Measurements from ENCODE around the gene ADI1. TPM values are rescaled to one million over a fixed set of nuclear protein-coding genes. Genes with fewer than 3 reads are reported as not detected.

The ADI1 gene, protein sequence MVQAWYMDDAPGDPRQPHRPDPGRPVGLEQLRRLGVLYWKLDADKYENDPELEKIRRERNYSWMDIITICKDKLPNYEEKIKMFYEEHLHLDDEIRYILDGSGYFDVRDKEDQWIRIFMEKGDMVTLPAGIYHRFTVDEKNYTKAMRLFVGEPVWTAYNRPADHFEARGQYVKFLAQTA
- total RNA-seq (100 to 1,000 TPM in 1 of 7 donors, 10 to 100 TPM in 6; 36.5 to 106 (median 55.8) TPM), polyA plus RNA-seq (10 to 100 TPM; 31.8 to 56.0 (median 48.4) TPM)
- long read RNA-seq, donor 1, transcript ADI1-201 (4 exons, 2,391 nt) = major isoform, 95 of 95 reads
- long read RNA-seq, donor 1, partial matches to known transcripts = 0 of 95 reads
- long read RNA-seq, donor 1, other reads (novel, unspliced or antisense) = 0 of 95 reads
- long read RNA-seq, donor 2, transcript ADI1-201 (4 exons, 2,391 nt) = major isoform, 57 of 57 reads
- long read RNA-seq, donor 2, partial matches to known transcripts = 0 of 57 reads
- long read RNA-seq, donor 2, other reads (novel, unspliced or antisense) = 0 of 57 reads

DNA sequence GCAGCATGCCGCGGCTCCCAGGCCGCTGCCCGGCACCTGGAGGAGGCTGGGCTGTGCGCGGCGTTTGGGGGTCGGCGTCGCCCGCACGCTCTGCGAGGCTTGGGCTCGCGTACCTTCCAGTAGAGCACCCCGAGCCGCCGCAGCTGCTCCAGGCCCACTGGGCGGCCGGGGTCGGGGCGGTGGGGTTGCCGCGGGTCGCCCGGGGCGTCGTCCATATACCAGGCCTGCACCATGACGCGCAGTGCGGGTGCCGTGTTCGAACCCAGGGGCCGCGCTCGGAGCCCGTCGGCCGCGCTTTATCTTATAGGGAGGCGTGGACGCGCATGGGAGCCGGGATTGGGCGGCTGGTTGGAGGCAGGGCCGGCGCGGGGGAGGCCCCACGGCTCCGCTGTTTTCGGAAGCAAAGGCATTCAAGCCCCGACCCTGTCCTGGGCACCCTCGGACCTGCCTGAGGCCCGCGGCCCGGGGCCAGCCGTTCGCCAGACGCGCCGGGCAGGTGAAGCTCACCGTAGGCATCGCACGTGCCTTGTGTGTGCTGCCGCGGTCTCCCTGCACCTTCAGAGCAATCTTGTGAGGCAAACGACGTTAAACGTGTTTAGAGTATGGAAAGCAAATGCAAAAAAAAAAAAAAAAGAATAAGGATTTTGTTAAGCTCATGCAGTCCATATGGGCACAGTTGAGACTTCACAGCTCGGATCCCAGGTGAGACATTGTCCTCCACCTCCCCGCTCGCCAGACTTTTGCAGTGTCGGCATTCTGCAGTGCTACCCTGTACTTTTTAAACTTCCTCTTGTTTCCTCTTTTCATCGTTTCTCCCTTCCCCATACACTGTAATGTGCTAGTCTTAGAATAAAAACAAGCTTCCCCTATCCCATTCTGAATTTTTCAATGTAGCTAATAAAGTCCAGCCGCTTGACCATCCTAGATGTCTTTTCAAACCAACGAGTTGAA is at the start of gene ADI1:
Gene ADI1, minus strand, starts transcription at position 277 of the 951 bp plus-strand sequence. Its CDS starts 44 bp downstream, at position 233.
- TF ChIP-seq, protein P1, sequence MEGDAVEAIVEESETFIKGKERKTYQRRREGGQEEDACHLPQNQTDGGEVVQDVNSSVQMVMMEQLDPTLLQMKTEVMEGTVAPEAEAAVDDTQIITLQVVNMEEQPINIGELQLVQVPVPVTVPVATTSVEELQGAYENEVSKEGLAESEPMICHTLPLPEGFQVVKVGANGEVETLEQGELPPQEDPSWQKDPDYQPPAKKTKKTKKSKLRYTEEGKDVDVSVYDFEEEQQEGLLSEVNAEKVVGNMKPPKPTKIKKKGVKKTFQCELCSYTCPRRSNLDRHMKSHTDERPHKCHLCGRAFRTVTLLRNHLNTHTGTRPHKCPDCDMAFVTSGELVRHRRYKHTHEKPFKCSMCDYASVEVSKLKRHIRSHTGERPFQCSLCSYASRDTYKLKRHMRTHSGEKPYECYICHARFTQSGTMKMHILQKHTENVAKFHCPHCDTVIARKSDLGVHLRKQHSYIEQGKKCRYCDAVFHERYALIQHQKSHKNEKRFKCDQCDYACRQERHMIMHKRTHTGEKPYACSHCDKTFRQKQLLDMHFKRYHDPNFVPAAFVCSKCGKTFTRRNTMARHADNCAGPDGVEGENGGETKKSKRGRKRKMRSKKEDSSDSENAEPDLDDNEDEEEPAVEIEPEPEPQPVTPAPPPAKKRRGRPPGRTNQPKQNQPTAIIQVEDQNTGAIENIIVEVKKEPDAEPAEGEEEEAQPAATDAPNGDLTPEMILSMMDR (IDR thresholded peaks at IDR 0.05 in 8 of 11, conservative IDR thresholded peaks at IDR 0.05 in 3 of 11) = no peak
- peak; percentile 90 to 93 (median 91) for TF ChIP-seq POLR2AphosphoS5 (IDR thresholded peaks at IDR 0.05)
- TF ChIP-seq POLR2A (IDR thresholded peaks at IDR 0.05) = peak in 2 of 3 donors; percentile 70 to 74
- 1 to 3% (median 2%) methylated on average over 31 to 76 of the region's 76 CpGs for WGBS, 5 donors
- peak; percentile 96 for DNase-seq

DNA sequence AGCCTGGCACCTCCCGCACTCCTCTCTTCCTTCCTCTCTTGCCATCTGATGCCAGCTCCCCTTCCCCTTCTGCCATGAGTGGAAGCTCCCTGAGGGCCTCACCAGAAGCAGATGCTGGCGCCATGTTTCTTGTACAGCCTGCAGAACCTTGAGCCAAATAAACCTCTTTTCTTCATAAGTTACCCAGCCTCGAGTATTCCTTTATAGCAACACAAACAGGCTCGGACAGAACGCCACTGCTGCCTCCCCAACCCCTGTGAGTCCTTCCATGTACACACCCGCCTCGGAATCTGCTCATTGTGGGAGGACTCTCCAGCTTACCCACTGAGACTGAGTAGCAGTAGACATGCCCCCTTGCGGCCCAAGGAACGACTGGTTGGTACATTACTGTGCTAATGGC is 47.5 kb upstream of the ADI1 start:
- intact Hi-C loops (cut with DNase I; ENCODE audit: low total_unique reads) = no loop called here
- Histone ChIP-seq H3K4me3 (no peak overlapping the region), H3K27me3 (replicated peaks in 1 of 7) (no peaks in the 10 kb centered on the region), H3K36me3 (peaks cover 0 to 1% (median 0%) of the 10 kb centered on the region in 6 donors), H3K4me1 (peaks cover 0 to 6% (median 0%) of the 10 kb centered on the region in 6 donors), H3K27ac (no peak overlapping the region), H3K9me3 (no peaks in the 10 kb centered on the region)
- DNase-seq = no peak
- TF ChIP-seq, protein P1 (IDR thresholded peaks at IDR 0.05 in 8 of 11, conservative IDR thresholded peaks at IDR 0.05 in 3 of 11) = no peak
- WGBS, 5 donors = 93 to 95% (median 94%) methylated on average over 9 of the region's 9 CpGs

More for the DNA sequence above, at the start of gene ADI1:
- Histone ChIP-seq H3K27me3 (replicated peaks in 1 of 7) (no peaks in the 10 kb centered on the region), H3K36me3 (peaks cover 0 to 13% (median 0%) of the 10 kb centered on the region in 6 donors), H3K27ac (peak within 1 kb of the TSS; percentile 93 to 100 (median 98)), H3K9me3 (peaks cover 0 to 15% (median 4%) of the 10 kb centered on the region in 8 donors), H3K4me3 (peak within 1 kb of the TSS; percentile 73 to 96 (median 78)), H3K4me1 (peaks cover 15 to 60% (median 37%) of the 10 kb centered on the region in 6 donors)
- intact Hi-C loops (cut with DNase I; ENCODE audit: low total_unique reads) = loop anchor here (5.0 kb wide), 1 partner anchor 38 kb away; the partner anchor contains the start of gene RNASEH1

DNA sequence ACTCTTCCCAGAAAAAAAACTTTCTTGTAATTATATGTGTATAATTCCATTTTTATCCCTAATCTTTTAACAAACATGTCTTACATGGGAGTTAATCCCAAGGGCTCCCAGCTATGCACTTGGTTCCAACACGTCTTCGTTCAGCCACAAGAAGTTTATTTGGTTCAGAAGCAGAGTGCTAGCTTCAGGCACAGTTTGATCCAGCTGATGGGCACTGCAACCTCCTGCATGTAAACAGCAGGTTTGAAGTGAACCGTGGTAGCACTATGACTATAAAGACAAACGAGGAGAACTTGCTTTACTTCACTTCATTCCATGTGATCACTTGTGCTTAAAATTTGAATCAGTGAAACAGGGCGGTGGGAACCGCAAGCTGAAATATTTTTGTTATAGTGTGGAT is 45.8 kb upstream of the ADI1 start:
- Histone ChIP-seq H3K9me3 (no peaks in the 10 kb centered on the region), H3K27ac (no peak overlapping the region), H3K4me1 (peaks cover 0 to 8% (median 2%) of the 10 kb centered on the region in 6 donors), H3K27me3 (replicated peaks in 1 of 7) (no peaks in the 10 kb centered on the region), H3K4me3 (no peak overlapping the region), H3K36me3 (peaks cover 0 to 7% (median 0%) of the 10 kb centered on the region in 6 donors)
- WGBS, 5 donors = 73 to 93% (median 84%) methylated on average over 6 of the region's 6 CpGs
- no peak for TF ChIP-seq POLR2A (IDR thresholded peaks at IDR 0.05)
- TF ChIP-seq POLR2AphosphoS5 (IDR thresholded peaks at IDR 0.05) = no peak
- TF ChIP-seq, protein P1 (IDR thresholded peaks at IDR 0.05 in 8 of 11, conservative IDR thresholded peaks at IDR 0.05 in 3 of 11) = no peak
- intact Hi-C loops (cut with DNase I; ENCODE audit: low total_unique reads) = no loop called here
- DNase-seq = no peak

All from spleen (tissue), 13 donors.